Duodenal mucosa (tissue), 2 donors: ENCODE data around the gene GAS7.

Experiments used
- H3K27ac ChIP-seq: one replicate; pipeline ENCODE4 v1.7.0; 2013; ENCODE audit warnings: low read depth, low read length
- H3K27me3 ChIP-seq, 2 donors: one replicate each; pipeline ENCODE4 v1.7.0; 2013; ENCODE audit warnings: low read length in 2 of 2, control low read depth in 1 of 2; ENCODE audit not compliant: insufficient read depth in 2 of 2, control insufficient read depth in 1 of 2
- H3K36me3 ChIP-seq, 2 donors: one replicate each; pipeline ENCODE4 v1.7.0; 2013; ENCODE audit warnings: low read length in 2 of 2, control low read depth in 1 of 2; ENCODE audit not compliant: insufficient read depth in 2 of 2, control insufficient read depth in 1 of 2
- H3K4me1 ChIP-seq, 2 donors: one replicate each; pipeline ENCODE4 v1.7.0; 2013; ENCODE audit warnings: low read length in 2 of 2, control low read depth in 1 of 2; ENCODE audit not compliant: insufficient read depth in 2 of 2, control insufficient read depth in 1 of 2
- H3K4me3 ChIP-seq, 2 donors: one replicate each; pipeline ENCODE4 v1.7.0; 2013; ENCODE audit warnings: low read length in 2 of 2, low read depth in 1 of 2
- H3K9ac ChIP-seq, 2 donors: one replicate each; pipeline ENCODE4 v1.7.0; 2013; ENCODE audit warnings: low read length in 2 of 2, low read depth in 1 of 2
- H3K9me3 ChIP-seq, 2 donors: one replicate each; pipeline ENCODE4 v1.7.0; 2013; ENCODE audit warnings: low read length in 2 of 2, control low read depth in 1 of 2; ENCODE audit not compliant: control insufficient read depth in 1 of 2

The GAS7 gene

DNA sequence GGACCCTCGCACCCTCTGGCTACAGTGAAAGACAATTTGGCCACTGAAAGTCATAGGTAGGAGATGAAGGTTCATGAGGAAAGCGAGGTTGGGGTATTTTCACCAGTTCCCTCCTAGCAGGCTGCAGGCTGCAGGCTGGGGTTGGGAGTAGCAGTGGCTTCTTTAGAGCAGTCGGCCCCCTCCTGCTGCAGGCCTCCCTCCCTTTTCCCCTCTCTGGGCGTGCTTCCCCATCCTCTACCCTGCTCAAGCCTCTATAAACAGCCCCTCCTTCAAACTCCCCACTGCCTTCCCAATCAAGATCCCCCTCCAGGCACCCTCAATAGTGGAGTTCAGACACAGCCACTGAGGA is 41.8 kb downstream of the GAS7 start:
- Histone ChIP-seq H3K27ac (peak overlapping the region; percentile 41), H3K36me3 (no peaks in the 10 kb centered on the region), H3K9ac (no peak overlapping the region), H3K4me1 (peaks cover 0 to 8% of the 10 kb centered on the region in 2 donors), H3K4me3 (no peak overlapping the region), H3K27me3 (no peaks in the 10 kb centered on the region), H3K9me3 (no peaks in the 10 kb centered on the region)

DNA sequence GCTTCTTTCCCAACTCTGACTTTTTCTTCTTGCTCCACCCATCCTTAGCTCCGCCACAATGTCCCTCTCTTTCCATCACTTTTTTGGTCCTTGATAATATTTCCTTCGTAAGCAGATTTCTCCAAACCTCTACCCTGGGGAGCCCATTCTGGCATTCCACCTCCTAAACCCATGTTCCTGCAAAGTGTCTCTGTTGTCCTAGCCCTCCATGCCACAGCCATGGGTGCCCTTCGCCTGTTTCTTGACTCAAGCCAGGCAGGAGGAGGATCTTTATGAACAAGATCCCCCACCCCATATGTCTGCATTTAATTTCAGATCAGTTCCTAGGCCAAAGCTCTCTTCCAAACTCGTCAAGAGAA is 42.4 kb downstream of the GAS7 start:
- Histone ChIP-seq H3K27me3 (no peaks in the 10 kb centered on the region), H3K36me3 (no peaks in the 10 kb centered on the region), H3K9ac (no peak overlapping the region), H3K9me3 (no peaks in the 10 kb centered on the region), H3K4me3 (no peak overlapping the region), H3K4me1 (peaks cover 0 to 8% of the 10 kb centered on the region in 2 donors), H3K27ac (no peak overlapping the region)

DNA sequence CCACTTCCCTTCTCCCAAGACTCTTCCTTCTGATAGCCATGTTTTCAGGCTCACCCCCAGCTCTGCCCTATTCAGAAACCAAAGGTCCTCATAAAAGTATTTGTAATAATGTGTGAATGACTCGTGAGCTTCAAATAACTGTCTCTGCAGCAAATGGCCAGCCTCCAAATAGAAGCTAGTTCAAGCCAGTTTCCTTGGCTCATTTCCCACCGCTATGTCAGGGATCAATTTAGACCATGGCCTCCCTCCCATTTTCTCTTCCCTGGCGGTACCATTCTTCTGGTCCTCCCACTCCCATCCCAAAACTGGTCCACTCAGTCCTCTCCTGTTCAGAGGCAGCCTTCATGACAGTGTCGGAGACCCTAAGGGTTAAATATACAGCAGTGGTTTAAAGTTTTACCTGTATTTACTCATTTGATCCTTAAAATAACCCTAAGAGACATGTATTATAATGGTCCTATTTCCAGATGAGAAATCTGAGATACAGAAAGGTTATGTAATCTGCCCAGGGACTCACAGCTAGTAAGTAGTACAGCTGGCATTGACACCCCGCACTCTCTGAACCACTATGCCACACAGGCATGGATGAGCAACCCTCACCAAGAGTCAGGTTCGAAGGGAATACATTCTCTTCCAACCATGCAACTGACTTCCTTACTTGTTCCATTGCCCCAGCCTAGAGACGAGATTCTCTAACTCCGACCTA is 42.9 kb downstream of the GAS7 start:
- H3K9ac ChIP-seq = no peak overlapping the region
- H3K36me3 ChIP-seq = no peaks in the 10 kb centered on the region
- no peak overlapping the region for H3K27ac ChIP-seq
- H3K27me3 ChIP-seq = no peaks in the 10 kb centered on the region
- H3K4me1 ChIP-seq = peaks cover 0 to 8% of the 10 kb centered on the region in 2 donors
- H3K9me3 ChIP-seq = no peaks in the 10 kb centered on the region
- H3K4me3 ChIP-seq = no peak overlapping the region

DNA sequence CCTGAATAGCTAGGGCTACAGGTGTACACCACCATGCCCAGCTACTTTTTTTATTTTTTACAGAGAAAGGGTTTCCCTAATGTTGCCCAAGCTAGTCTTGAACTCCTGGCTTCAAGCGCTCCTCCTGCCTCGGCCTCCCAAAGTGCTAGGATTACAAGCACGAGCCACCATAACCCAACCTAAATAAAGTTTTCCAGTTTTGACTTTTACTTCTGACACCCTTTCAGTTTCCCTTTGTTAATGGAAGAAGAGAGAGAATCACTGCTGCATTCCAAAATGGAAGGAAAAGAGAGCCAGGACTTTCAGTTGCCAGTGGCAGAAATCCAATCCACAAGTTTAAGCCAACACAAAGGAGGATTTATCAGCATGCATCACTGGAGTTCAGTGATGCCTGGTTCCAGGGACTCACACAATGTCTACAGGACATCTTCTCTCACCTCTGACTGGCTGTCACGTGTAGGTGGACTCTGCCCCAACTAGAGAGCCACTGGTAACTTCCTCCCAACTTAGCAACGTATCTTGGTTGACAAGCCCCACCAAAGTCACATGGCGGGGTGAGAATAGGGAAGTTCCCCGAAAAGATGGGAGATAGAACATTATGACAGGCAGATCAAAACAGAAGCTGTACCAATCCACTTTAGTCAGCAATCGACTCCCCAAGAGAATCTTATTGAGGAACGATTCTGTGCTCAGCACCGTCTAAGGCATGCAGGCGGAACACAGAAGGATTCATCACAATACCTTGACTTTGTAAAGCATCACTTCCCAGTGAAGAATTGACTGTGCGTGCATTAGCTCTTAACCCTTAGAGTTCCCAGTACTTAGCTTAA is 46.5 kb downstream of the GAS7 start:
- Histone ChIP-seq H3K9me3 (peaks cover 0 to 3% of the 10 kb centered on the region in 2 donors), H3K27me3 (no peaks in the 10 kb centered on the region), H3K27ac (no peak overlapping the region), H3K9ac (no peak overlapping the region), H3K36me3 (no peaks in the 10 kb centered on the region), H3K4me1 (peaks cover 0 to 6% of the 10 kb centered on the region in 2 donors), H3K4me3 (no peak overlapping the region)

DNA sequence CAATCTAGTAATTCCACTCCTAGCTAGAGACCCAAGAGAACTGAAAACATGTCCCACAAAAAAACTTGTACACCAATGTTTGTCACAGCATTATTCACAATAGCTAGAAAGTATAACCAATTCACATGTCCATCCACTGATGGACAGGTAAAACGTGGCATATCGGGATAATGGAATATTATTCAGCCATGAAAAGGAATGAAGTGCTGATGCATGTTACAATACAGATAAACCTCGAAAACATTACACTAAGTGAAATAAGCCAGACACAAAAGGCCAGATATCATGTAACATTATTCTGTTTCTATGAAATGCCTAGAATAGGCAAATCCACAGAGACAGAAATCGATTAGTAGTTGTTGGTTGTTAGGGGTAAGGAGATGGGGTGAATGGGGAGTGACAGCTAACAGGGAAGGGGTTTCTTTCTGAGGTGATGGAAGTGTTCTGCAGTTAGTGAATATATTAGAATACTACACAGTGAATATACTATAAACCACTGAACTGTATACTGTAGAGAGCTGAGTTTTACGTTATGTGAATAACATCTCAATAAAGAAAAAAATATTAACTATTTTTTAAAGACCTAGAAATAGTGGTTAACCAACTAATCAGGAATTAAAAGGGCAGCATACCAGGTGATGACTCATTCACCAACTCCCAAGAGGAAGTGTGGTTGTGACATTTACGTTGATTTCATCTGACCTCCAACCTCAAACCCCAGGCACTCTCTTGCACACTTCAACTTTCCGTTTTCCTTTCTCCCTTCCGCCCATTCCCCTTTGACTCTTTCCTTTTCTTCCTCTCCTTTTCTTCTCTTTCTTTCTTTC is 48.6 kb downstream of the GAS7 start:
- no peak overlapping the region for H3K9ac ChIP-seq
- no peaks in the 10 kb centered on the region for H3K4me1 ChIP-seq
- H3K27ac ChIP-seq = no peak overlapping the region
- no peaks in the 10 kb centered on the region for H3K36me3 ChIP-seq
- H3K4me3 ChIP-seq = no peak overlapping the region
- peaks cover 0 to 3% of the 10 kb centered on the region in 2 donors for H3K9me3 ChIP-seq
- no peaks in the 10 kb centered on the region for H3K27me3 ChIP-seq

DNA sequence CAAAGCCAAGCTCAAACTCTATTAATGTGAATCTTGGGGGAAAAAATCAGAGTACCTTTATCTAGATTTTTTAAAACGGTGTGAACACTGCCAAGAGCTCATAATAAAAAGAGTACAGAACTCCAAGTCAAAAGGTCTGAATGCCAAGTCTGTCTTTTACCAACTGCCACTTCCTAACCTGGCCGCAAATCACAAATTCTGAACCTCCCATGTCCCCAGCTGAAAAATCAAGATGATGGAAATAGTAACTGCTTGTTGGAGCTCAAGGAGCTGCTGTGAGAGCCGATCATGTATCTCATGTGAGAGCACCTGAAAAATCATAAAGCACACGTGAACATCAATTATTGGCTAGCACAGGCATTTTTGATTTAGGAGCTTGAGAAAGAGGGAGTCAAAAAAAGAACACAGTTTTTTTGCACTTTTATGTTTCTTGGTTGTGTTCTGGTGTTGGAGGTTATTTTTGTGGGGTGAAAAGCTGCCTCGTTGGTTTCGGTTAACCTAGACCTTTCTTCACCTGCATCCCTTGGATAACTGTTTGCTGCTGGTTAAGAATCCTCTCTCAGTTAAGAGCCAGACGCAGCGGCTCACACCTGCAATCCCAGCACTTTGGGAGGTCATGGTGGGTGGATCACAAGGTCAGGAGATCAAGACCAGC is 50.5 kb downstream of the GAS7 start:
- H3K27ac ChIP-seq = no peak overlapping the region
- H3K4me1 ChIP-seq = no peaks in the 10 kb centered on the region
- H3K36me3 ChIP-seq = no peaks in the 10 kb centered on the region
- no peaks in the 10 kb centered on the region for H3K27me3 ChIP-seq
- no peak overlapping the region for H3K4me3 ChIP-seq
- peaks cover 0 to 3% of the 10 kb centered on the region in 2 donors for H3K9me3 ChIP-seq
- no peak overlapping the region for H3K9ac ChIP-seq

DNA sequence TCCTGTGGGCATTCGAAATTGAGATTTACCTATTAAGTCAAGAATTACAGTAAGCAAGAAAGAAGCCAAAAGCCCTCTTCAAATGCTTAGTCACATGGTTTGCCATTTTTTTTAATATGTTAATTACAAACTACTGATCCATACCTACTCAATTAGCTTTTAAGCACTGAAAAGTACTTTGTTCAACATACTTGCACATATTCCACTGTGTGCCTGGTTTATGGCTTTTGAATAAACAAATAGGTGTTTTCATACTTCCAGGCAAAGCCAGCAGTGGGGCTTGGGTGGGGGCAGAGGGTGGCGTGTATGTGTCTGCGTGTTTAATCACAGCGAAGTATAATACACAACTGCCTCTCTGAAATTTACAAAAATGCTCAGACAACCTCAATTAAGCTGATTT is 51.4 kb downstream of the GAS7 start:
- Histone ChIP-seq H3K36me3 (no peaks in the 10 kb centered on the region), H3K4me1 (no peaks in the 10 kb centered on the region), H3K27me3 (no peaks in the 10 kb centered on the region), H3K9ac (no peak overlapping the region), H3K4me3 (no peak overlapping the region), H3K9me3 (peaks cover 0 to 3% of the 10 kb centered on the region in 2 donors), H3K27ac (no peak overlapping the region)

DNA sequence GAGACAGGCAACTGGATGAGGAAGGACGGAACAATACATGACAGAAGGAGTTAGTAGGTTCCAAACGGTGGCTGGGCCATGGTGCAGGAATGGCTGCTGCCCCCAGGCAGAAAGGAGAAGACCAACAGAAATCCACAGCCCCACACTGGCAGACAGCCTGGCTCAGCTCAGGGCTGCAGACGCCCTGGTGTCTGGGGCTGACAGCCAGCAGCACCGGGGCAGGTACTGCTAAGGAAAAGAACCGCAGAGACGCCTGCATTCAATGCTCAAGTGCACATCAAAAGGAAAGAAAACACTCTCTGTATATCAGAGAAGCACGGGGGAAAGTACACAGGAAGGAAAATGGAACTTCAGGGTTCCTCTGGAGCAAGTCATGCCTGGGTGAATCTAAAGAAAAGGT is 53.4 kb downstream of the GAS7 start:
- H3K9me3 ChIP-seq = peaks cover 0 to 3% of the 10 kb centered on the region in 2 donors
- no peaks in the 10 kb centered on the region for H3K36me3 ChIP-seq
- H3K27ac ChIP-seq = no peak overlapping the region
- no peak overlapping the region for H3K4me3 ChIP-seq
- H3K27me3 ChIP-seq = no peaks in the 10 kb centered on the region
- no peak overlapping the region for H3K9ac ChIP-seq
- H3K4me1 ChIP-seq = no peaks in the 10 kb centered on the region

DNA sequence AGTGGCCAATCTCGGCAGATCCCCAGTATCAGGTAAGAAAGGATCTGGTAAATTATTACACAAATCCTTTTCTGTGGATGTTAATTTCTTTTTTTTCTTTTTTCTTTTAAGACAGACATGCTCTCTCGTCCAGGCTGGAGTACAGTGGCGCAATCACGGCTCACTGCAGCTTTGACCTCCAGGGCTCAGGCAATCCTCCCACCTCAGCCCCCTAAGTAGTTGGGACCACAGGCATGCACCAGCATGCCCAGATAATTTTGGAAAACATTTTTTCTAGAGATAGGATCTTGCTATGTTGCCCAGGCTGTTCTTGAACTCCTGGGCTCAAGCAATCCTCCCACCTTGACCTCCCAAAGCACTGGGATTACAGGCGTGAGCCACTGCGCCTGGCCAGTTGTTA is 54.0 kb downstream of the GAS7 start:
- Histone ChIP-seq H3K27ac (no peak overlapping the region), H3K9me3 (peaks cover 0 to under 1% of the 10 kb centered on the region in 2 donors), H3K27me3 (no peaks in the 10 kb centered on the region), H3K36me3 (no peaks in the 10 kb centered on the region), H3K4me1 (no peaks in the 10 kb centered on the region), H3K4me3 (no peak overlapping the region), H3K9ac (no peak overlapping the region)
